ENCODE results near the gene INPP5A. TPM values are rescaled to one million over a fixed set of nuclear protein-coding genes. Genes with fewer than 3 reads are reported as not detected.

INPP5A gene
- total RNA-seq, 6 experiments from 2014 or later: 58.9 to 64.6 (median 63.8) TPM

- TF ChIP-seq, protein P1, sequence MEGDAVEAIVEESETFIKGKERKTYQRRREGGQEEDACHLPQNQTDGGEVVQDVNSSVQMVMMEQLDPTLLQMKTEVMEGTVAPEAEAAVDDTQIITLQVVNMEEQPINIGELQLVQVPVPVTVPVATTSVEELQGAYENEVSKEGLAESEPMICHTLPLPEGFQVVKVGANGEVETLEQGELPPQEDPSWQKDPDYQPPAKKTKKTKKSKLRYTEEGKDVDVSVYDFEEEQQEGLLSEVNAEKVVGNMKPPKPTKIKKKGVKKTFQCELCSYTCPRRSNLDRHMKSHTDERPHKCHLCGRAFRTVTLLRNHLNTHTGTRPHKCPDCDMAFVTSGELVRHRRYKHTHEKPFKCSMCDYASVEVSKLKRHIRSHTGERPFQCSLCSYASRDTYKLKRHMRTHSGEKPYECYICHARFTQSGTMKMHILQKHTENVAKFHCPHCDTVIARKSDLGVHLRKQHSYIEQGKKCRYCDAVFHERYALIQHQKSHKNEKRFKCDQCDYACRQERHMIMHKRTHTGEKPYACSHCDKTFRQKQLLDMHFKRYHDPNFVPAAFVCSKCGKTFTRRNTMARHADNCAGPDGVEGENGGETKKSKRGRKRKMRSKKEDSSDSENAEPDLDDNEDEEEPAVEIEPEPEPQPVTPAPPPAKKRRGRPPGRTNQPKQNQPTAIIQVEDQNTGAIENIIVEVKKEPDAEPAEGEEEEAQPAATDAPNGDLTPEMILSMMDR (IDR thresholded peaks at IDR 0.05): no peak
Measured at GRCh38 chr10:132497063-132497680, 40.4 kb upstream of the INPP5A start.

GRCh38 chr10:132497861-132498561 is 39.6 kb upstream of the INPP5A start:
- no peak for DNase-seq
- TF ChIP-seq, protein P1 (IDR thresholded peaks at IDR 0.05): no peak
- no peak overlapping the region for H3K4me3 Mint-ChIP-seq

More at GRCh38 chr10:132497063-132497680, 40.4 kb upstream of the INPP5A start:
- DNase-seq: no peak
- no peaks in the 10 kb centered on the region for H3K36me3 Mint-ChIP-seq (ENCODE audit: low read depth)
- H3K27me3 Mint-ChIP-seq (ENCODE audit: insufficient read depth): peaks cover 40% of the 10 kb centered on the region
- peaks cover 17% of the 10 kb centered on the region; the same call in 1 of the 2 replicates for H3K4me1 Mint-ChIP-seq (ENCODE audit: low read depth)
- H3K4me3 Mint-ChIP-seq: no peak overlapping the region
- no peak overlapping the region for H3K27ac Mint-ChIP-seq
- no peaks in the 10 kb centered on the region for H3K9me3 Mint-ChIP-seq

DNA sequence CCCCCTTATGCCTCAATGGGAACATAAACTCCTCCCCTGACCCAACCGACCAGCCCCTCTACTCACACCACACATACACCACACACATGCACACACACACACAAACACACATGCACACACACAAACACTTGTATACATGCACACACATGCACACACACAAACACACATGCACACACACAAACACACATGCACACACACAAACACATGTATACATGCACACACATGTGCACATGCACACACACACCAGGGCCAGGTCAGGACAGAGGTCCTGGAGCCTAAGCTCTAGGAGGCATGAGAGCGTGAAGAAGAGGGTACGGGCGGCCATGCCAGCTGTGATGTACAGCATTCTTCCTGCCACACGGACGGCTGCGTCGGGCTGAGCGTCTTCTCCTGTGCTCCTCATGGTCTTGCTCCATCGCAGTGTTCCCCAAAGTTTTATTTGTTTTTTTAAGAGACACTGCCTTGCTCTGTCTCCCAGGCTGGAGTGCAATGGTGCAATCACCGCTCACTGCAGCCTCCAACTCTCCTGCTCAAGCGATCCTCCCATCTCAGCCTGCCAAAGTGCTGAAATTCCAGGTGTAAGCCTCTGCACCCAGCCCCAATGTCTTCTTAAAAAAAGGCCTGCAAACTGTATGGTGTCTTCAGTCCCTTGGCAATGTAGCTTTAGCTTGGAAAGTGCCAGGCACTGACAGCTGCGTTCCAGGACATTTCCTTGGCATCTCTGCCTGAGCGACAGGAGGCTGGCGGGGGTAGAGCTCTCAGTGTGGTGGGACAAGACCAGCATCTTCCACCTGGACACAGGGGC is 38.8 kb upstream of the INPP5A start:
- Mint-ChIP-seq H3K36me3 (ENCODE audit: low read depth) (no peaks in the 10 kb centered on the region), H3K4me1 (ENCODE audit: low read depth) (peaks cover 17% of the 10 kb centered on the region; the same call in 1 of the 2 replicates), H3K27ac (no peak overlapping the region), H3K27me3 (ENCODE audit: insufficient read depth) (peaks cover 30% of the 10 kb centered on the region), H3K9me3 (no peaks in the 10 kb centered on the region), H3K4me3 (no peak overlapping the region)
- TF ChIP-seq, protein P1 (IDR thresholded peaks at IDR 0.05): no peak
- no peak for DNase-seq

More at GRCh38 chr10:132497861-132498561, 39.6 kb upstream of the INPP5A start:
- no peaks in the 10 kb centered on the region for H3K9me3 Mint-ChIP-seq
- H3K27ac Mint-ChIP-seq: no peak overlapping the region
- peaks cover 37% of the 10 kb centered on the region for H3K27me3 Mint-ChIP-seq (ENCODE audit: insufficient read depth)
- H3K36me3 Mint-ChIP-seq (ENCODE audit: low read depth): no peaks in the 10 kb centered on the region
- peaks cover 17% of the 10 kb centered on the region; the same call in 1 of the 2 replicates for H3K4me1 Mint-ChIP-seq (ENCODE audit: low read depth)

DNA sequence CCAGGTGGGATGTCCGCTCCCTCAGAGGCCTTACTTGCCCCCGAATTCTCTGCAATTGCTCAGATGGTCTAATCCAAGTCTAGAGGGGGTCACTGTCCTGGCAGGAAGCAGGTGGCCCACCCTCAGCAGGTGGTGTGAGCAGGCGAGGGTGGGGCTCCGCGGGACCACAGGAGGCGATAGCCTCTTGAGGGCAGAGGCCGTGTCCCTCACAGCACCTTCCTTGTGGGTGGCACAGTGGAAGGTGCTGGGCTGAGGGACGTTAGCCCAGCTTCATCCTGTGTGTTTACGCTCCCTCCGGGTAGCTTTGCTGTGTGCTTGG is 38.3 kb upstream of the INPP5A start:
- Mint-ChIP-seq H3K27me3 (ENCODE audit: insufficient read depth) (peaks cover 29% of the 10 kb centered on the region), H3K4me3 (no peak overlapping the region), H3K9me3 (no peaks in the 10 kb centered on the region), H3K4me1 (ENCODE audit: low read depth) (peaks cover 17% of the 10 kb centered on the region; the same call in 1 of the 2 replicates), H3K27ac (no peak overlapping the region), H3K36me3 (ENCODE audit: low read depth) (no peaks in the 10 kb centered on the region)
- DNase-seq: no peak
- TF ChIP-seq, protein P1 (IDR thresholded peaks at IDR 0.05): no peak

DNA sequence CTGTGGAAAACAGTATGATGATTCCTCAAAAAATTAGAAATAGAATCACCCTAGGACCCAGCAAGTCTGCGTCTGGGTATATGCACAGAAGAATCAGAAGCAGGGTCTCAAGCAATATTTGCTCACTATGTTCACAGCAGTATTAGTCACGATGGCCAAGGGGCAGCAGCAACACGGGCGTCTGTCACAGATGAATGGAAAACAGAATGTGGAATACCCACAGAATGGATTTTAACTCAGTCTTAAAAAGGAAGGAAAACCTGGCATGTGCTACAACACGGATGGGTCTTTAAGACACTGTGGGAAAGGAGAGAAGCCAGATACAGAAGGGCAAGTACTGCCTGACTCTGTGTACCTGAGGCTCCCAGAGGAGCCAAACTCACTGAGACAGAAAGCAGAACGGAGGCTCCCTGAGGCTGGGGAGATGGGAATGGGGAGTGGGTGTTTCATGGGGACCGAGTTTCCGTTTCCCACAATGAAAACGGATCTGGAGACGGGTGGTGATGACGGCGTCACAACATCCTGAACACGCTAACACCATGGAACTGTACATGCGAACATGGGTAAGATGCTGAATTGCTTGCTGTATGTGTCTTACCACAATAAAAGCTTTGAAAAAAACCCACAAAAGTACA is 36.7 kb upstream of the INPP5A start:
- Mint-ChIP-seq H3K4me3 (no peak overlapping the region), H3K36me3 (ENCODE audit: low read depth) (no peaks in the 10 kb centered on the region), H3K4me1 (ENCODE audit: low read depth) (peaks cover 6% of the 10 kb centered on the region; the same call in 1 of the 2 replicates), H3K27ac (no peak overlapping the region), H3K9me3 (no peaks in the 10 kb centered on the region), H3K27me3 (ENCODE audit: insufficient read depth) (peaks cover 28% of the 10 kb centered on the region)
- no peak for DNase-seq
- TF ChIP-seq, protein P1 (IDR thresholded peaks at IDR 0.05): no peak
